ENCODE measurements around the gene WDR73. TPM values are rescaled to one million over a fixed set of nuclear protein-coding genes. Genes with fewer than 3 reads are reported as not detected.
A peak's percentile ranks its signal among the peaks of the same experiment; 100 is the strongest.

The WDR73 gene
- 10 to 100 TPM; 19.5 to 27.3 TPM for total RNA-seq
- polyA plus RNA-seq: 10 to 100 TPM in 1 of 2 donors, 1 to 10 TPM in 1; 4.9 to 47.0 TPM
- long read RNA-seq, donor 1, full-length matches to known transcripts: 88 of 129 reads
- long read RNA-seq, donor 1, partial matches to known transcripts: 4 of 129 reads
- long read RNA-seq, donor 1, other reads (novel, unspliced or antisense): 37 of 129 reads
- long read RNA-seq, donor 2, full-length matches to known transcripts: 4 of 45 reads
- long read RNA-seq, donor 2, partial matches to known transcripts: 3 of 45 reads
- long read RNA-seq, donor 2, other reads (novel, unspliced or antisense): 38 of 45 reads

- intact Hi-C loops (cut with DNase I): no loop called here
These were observed at the start of gene WDR73 for GRCh38 chr15:84653910-84654688. TSS of gene WDR73 (minus strand) at chr15:84654283. CDS start at chr15:84654274, 9 bp downstream.

DNA sequence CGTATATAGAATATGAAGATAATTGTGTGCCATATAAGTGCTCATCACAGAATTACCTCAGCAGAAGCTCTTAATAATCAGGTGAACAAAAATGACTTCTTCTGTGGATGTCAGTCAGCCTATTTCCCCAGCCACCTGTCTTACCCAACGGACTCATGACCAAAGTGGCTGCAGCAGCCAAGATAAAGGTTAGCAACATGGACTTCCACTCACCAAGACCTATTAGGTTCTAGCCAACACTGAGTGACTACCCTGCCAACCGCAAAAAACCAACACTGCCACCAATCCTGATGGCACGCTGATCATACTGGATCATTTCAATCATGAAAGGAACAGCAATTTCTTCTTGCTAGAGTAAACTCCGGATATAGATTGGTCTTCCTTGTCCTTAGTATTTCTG is 49.7 kb upstream of the WDR73 start:
- Histone ChIP-seq H3K27ac (ENCODE audit: low read depth in 1 of 2, low read length in 2 of 2) (no peak overlapping the region), H3K4me1 (ENCODE audit: control insufficient read depth in 1 of 2, insufficient read depth in 2 of 2, low read length in 2 of 2) (peaks cover 3 to 10% of the 10 kb centered on the region in 2 donors), H3K9me3 (ENCODE audit: control insufficient read depth, low read length) (no peaks in the 10 kb centered on the region), H3K4me3 (ENCODE audit: low read length in 2 of 2) (no peak overlapping the region), H3K27me3 (ENCODE audit: control insufficient read depth in 1 of 2, insufficient read depth in 2 of 2, low read length in 1 of 2) (no peaks in the 10 kb centered on the region), H3K36me3 (ENCODE audit: control insufficient read depth in 1 of 2, insufficient read depth in 2 of 2, low read length in 1 of 2) (no peaks in the 10 kb centered on the region)
- intact Hi-C loops (cut with DNase I): no loop called here
- DNase-seq (no peak), ATAC-seq (ENCODE audit: low FRiP score) (no peak)
- 92 to 94% methylated on average over 5 of the region's 5 CpGs for WGBS, 2 donors

More at GRCh38 chr15:84653910-84654688, at the start of gene WDR73:
- Histone ChIP-seq H3K9me3 (ENCODE audit: control insufficient read depth, low read length) (no peaks in the 10 kb centered on the region), H3K36me3 (ENCODE audit: control insufficient read depth in 1 of 2, insufficient read depth in 2 of 2, low read length in 1 of 2) (no peaks in the 10 kb centered on the region), H3K27ac (ENCODE audit: low read depth in 1 of 2, low read length in 2 of 2) (peak within 1 kb of the TSS in 1 of 2 donors; percentile 80), H3K4me1 (ENCODE audit: control insufficient read depth in 1 of 2, insufficient read depth in 2 of 2, low read length in 2 of 2) (no peaks in the 10 kb centered on the region), H3K4me3 (ENCODE audit: low read length in 2 of 2) (peak within 1 kb of the TSS; percentile 51 to 79), H3K27me3 (ENCODE audit: control insufficient read depth in 1 of 2, insufficient read depth in 2 of 2, low read length in 1 of 2) (no peaks in the 10 kb centered on the region)
- 0 to 1% methylated on average over 46 to 49 of the region's 49 CpGs for WGBS, 2 donors
- ATAC-seq (ENCODE audit: low FRiP score) (peak; percentile 98), DNase-seq (peak; percentile 98 to 100)

GRCh38 chr15:84702961-84703482 is 48.9 kb upstream of the WDR73 start:
- DNase-seq (peak in 1 of 2 donors; percentile 66), ATAC-seq (ENCODE audit: low FRiP score) (peak; percentile 52)
- Histone ChIP-seq H3K4me1 (ENCODE audit: control insufficient read depth in 1 of 2, insufficient read depth in 2 of 2, low read length in 2 of 2) (peaks cover 3 to 13% of the 10 kb centered on the region in 2 donors), H3K4me3 (ENCODE audit: low read length in 2 of 2) (no peak overlapping the region), H3K9me3 (ENCODE audit: control insufficient read depth, low read length) (no peaks in the 10 kb centered on the region), H3K27me3 (ENCODE audit: control insufficient read depth in 1 of 2, insufficient read depth in 2 of 2, low read length in 1 of 2) (no peaks in the 10 kb centered on the region), H3K27ac (ENCODE audit: low read depth in 1 of 2, low read length in 2 of 2) (peak overlapping the region in 1 of 2 donors; percentile 51), H3K36me3 (ENCODE audit: control insufficient read depth in 1 of 2, insufficient read depth in 2 of 2, low read length in 1 of 2) (no peaks in the 10 kb centered on the region)
- intact Hi-C loops (cut with DNase I): no loop called here
- WGBS, 2 donors: 28 to 38% methylated on average over 4 of the region's 4 CpGs

- peaks cover 3 to 15% of the 10 kb centered on the region in 2 donors for H3K4me1 ChIP-seq (ENCODE audit: control insufficient read depth in 1 of 2, insufficient read depth in 2 of 2, low read length in 2 of 2)
- H3K27ac ChIP-seq (ENCODE audit: low read depth in 1 of 2, low read length in 2 of 2): no peak overlapping the region
- H3K9me3 ChIP-seq (ENCODE audit: control insufficient read depth, low read length): no peaks in the 10 kb centered on the region
- intact Hi-C loops (cut with DNase I): no loop called here
- 87 to 88% methylated on average over 8 of the region's 8 CpGs for WGBS, 2 donors
- DNase-seq: no peak
- no peaks in the 10 kb centered on the region for H3K27me3 ChIP-seq (ENCODE audit: control insufficient read depth in 1 of 2, insufficient read depth in 2 of 2, low read length in 1 of 2)
- no peaks in the 10 kb centered on the region for H3K36me3 ChIP-seq (ENCODE audit: control insufficient read depth in 1 of 2, insufficient read depth in 2 of 2, low read length in 1 of 2)
- ATAC-seq (ENCODE audit: low FRiP score): no peak
- no peak overlapping the region for H3K4me3 ChIP-seq (ENCODE audit: low read length in 2 of 2)
These were observed 45.6 kb upstream of the WDR73 start for GRCh38 chr15:84699538-84700191.

- ATAC-seq (ENCODE audit: low FRiP score): no peak
- 20 to 25% methylated on average over 1 of the region's 1 CpG for WGBS, 2 donors
- H3K4me1 ChIP-seq (ENCODE audit: control insufficient read depth in 1 of 2, insufficient read depth in 2 of 2, low read length in 2 of 2): peaks cover 0 to 6% of the 10 kb centered on the region in 2 donors
These were observed 43.3 kb upstream of the WDR73 start for GRCh38 chr15:84697236-84697990.

GRCh38 chr15:84696757-84697156 is 42.7 kb upstream of the WDR73 start:
- no peak for DNase-seq
- no peaks in the 10 kb centered on the region for H3K36me3 ChIP-seq (ENCODE audit: control insufficient read depth in 1 of 2, insufficient read depth in 2 of 2, low read length in 1 of 2)
- peaks cover 0 to 6% of the 10 kb centered on the region in 2 donors for H3K4me1 ChIP-seq (ENCODE audit: control insufficient read depth in 1 of 2, insufficient read depth in 2 of 2, low read length in 2 of 2)
- no peak for ATAC-seq (ENCODE audit: low FRiP score)
- H3K9me3 ChIP-seq (ENCODE audit: control insufficient read depth, low read length): no peaks in the 10 kb centered on the region
- no peaks in the 10 kb centered on the region for H3K27me3 ChIP-seq (ENCODE audit: control insufficient read depth in 1 of 2, insufficient read depth in 2 of 2, low read length in 1 of 2)
- intact Hi-C loops (cut with DNase I): no loop called here
- no peak overlapping the region for H3K27ac ChIP-seq (ENCODE audit: low read depth in 1 of 2, low read length in 2 of 2)
- no peak overlapping the region for H3K4me3 ChIP-seq (ENCODE audit: low read length in 2 of 2)
- 86 to 90% methylated on average over 4 of the region's 4 CpGs for WGBS, 2 donors

More at GRCh38 chr15:84697236-84697990, 43.3 kb upstream of the WDR73 start:
- Histone ChIP-seq H3K9me3 (ENCODE audit: control insufficient read depth, low read length) (no peaks in the 10 kb centered on the region), H3K36me3 (ENCODE audit: control insufficient read depth in 1 of 2, insufficient read depth in 2 of 2, low read length in 1 of 2) (no peaks in the 10 kb centered on the region), H3K4me3 (ENCODE audit: low read length in 2 of 2) (no peak overlapping the region), H3K27me3 (ENCODE audit: control insufficient read depth in 1 of 2, insufficient read depth in 2 of 2, low read length in 1 of 2) (no peaks in the 10 kb centered on the region), H3K27ac (ENCODE audit: low read depth in 1 of 2, low read length in 2 of 2) (no peak overlapping the region)
- intact Hi-C loops (cut with DNase I): no loop called here
- DNase-seq: no peak

DNA sequence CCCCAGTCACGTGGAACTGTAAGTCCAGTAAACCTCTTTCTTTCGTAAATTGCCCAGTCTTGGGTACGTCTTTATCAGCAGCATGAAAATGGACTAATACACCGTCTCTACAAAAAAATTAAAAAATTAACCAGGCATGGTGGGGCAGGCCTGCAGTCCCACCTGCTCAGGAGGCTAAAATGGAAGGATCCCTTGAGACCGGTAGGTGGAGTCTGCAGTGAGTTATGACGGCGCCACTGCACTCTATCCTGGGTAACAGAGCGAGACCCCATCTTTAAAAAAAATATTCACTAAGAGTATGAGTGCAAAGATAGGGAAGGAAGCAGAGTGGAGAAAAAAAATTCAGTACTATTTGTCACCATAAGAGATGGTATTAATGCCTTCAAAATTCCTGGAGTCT is 36.3 kb upstream of the WDR73 start:
- Histone ChIP-seq H3K4me1 (ENCODE audit: control insufficient read depth in 1 of 2, insufficient read depth in 2 of 2, low read length in 2 of 2) (no peaks in the 10 kb centered on the region), H3K27ac (ENCODE audit: low read depth in 1 of 2, low read length in 2 of 2) (no peak overlapping the region), H3K27me3 (ENCODE audit: control insufficient read depth in 1 of 2, insufficient read depth in 2 of 2, low read length in 1 of 2) (no peaks in the 10 kb centered on the region), H3K9me3 (ENCODE audit: control insufficient read depth, low read length) (no peaks in the 10 kb centered on the region), H3K4me3 (ENCODE audit: low read length in 2 of 2) (no peak overlapping the region), H3K36me3 (ENCODE audit: control insufficient read depth in 1 of 2, insufficient read depth in 2 of 2, low read length in 1 of 2) (peaks cover 2 to 3% of the 10 kb centered on the region in 2 donors)
- no peak for ATAC-seq (ENCODE audit: low FRiP score)
- DNase-seq: no peak
- intact Hi-C loops (cut with DNase I): no loop called here
- 91 to 93% methylated on average over 8 of the region's 8 CpGs for whole genome bisulfite sequencing, 2 donors

DNA sequence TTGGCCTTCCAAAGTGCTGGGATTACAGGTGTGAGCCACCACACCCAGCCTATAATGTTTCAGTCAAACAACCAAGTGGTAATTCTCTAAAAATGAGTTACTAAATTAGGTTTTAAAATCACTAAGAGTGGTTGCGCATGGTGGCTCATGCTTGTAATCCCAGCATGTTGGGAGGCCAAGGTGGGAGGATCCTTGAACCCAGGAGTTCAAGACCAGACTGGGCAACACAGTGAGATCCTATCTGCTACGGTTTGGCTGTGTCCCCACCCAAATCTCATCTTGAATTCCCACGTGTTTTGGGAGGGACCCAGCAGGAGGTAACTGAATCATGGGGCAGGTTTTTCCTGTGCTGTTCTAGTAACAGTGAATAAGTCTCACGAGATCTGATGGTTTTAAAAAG is 35.8 kb upstream of the WDR73 start:
- DNase-seq (no peak), ATAC-seq (ENCODE audit: low FRiP score) (no peak)
- intact Hi-C loops (cut with DNase I): no loop called here
- no peaks in the 10 kb centered on the region for H3K27me3 ChIP-seq (ENCODE audit: control insufficient read depth in 1 of 2, insufficient read depth in 2 of 2, low read length in 1 of 2)
- peaks cover 2 to 3% of the 10 kb centered on the region in 2 donors for H3K36me3 ChIP-seq (ENCODE audit: control insufficient read depth in 1 of 2, insufficient read depth in 2 of 2, low read length in 1 of 2)
- H3K9me3 ChIP-seq (ENCODE audit: control insufficient read depth, low read length): no peaks in the 10 kb centered on the region
- H3K4me3 ChIP-seq (ENCODE audit: low read length in 2 of 2): no peak overlapping the region
- 90 to 95% methylated on average over 4 of the region's 4 CpGs for WGBS, 2 donors
- no peak overlapping the region for H3K27ac ChIP-seq (ENCODE audit: low read depth in 1 of 2, low read length in 2 of 2)
- no peaks in the 10 kb centered on the region for H3K4me1 ChIP-seq (ENCODE audit: control insufficient read depth in 1 of 2, insufficient read depth in 2 of 2, low read length in 2 of 2)

All from aorta (tissue), 5 donors.